M059J (cell line): ENCODE results near the gene CEP120. TPM values are rescaled to one million over a fixed set of nuclear protein-coding genes. Genes with fewer than 3 reads are reported as not detected.

Experiments used
- DNase-seq: peaks from one replicate; pipeline ENCODE4 v3.0.0-alpha.2; 2012; ENCODE audit warnings: low read depth
- total RNA-seq: library from RNA; depleted of rRNA; stranded (reverse); fragments of >200 nt; shearing (Covaris generic); gene quantifications from 2 replicates; pipeline ENCODE4 v1.2.3, GENCODE V29; 2014; rRNA removed

Gene CEP120
- total RNA-seq, 1 experiment from 2014 or later, result 15.3 TPM

GRCh38 chr5:123299136-123299535, 124.1 kb downstream of the CEP120 start:
- no peak for DNase-seq

GRCh38 chr5:123298335-123299030, 124.7 kb downstream of the CEP120 start:
- no peak for DNase-seq

GRCh38 chr5:123297866-123298265, 125.3 kb downstream of the CEP120 start:
- peak; percentile 17 for DNase-seq

GRCh38 chr5:123297198-123297831, 125.9 kb downstream of the CEP120 start:
- DNase-seq, result no peak

Other genes with a start within 250 kb of the CEP120 start
- 43.3 and 43.6 TPM in 2 replicates for gene CSNK1G3, start 88.8 kb upstream of the CEP120 start, total RNA-seq